Measurements from ENCODE around the gene TRIM47. TPM values are rescaled to one million over a fixed set of nuclear protein-coding genes. Genes with fewer than 3 reads are reported as not detected.

Gene TRIM47
- total and polyA plus RNA-seq, 2 experiments from 2014 or later = 7.2 to 9.9 TPM

GRCh38 chr17:75831032-75831571, 47.3 kb downstream of the TRIM47 start:
- TF ChIP-seq ZNF331 (CRISPR knock-in tag; IDR thresholded peaks at IDR 0.05; ENCODE audit: low read depth) (no peak), ETS1 (IDR thresholded peaks at IDR 0.05) (no peak), CREB1 (CRISPR knock-in tag; IDR thresholded peaks at IDR 0.05; ENCODE audit: low read depth) (no peak), ZNF114 (CRISPR knock-in tag; IDR thresholded peaks at IDR 0.05) (no peak), JUNB (IDR thresholded peaks at IDR 0.05; ENCODE audit: unreplicated experiment) (no peak), EZH2 (IDR thresholded peaks at IDR 0.05; ENCODE audit: low read depth, unreplicated experiment) (no peak), CTCF (conservative IDR thresholded peaks at IDR 0.05; ENCODE audit: low read depth in 2 of 2) (no peak), EZH2phosphoT487 (IDR thresholded peaks at IDR 0.05; ENCODE audit: unreplicated experiment) (no peak), NANOG (IDR thresholded peaks at IDR 0.05; ENCODE audit: borderline replicate concordance) (no peak), ZNF462 (CRISPR knock-in tag; IDR thresholded peaks at IDR 0.05) (no peak), REST (IDR thresholded peaks at IDR 0.05; ENCODE audit: unreplicated experiment) (no peak)
- Histone ChIP-seq H3K4me2 (peak overlapping the region; percentile 75), H4K20me1 (replicated peaks; ENCODE audit: insufficient read depth) (no peaks in the 10 kb centered on the region), H3K27ac (ENCODE audit: low read depth) (peak overlapping the region; percentile 78; the same call in 1 of the 2 replicates), H3K36me3 (ENCODE audit: insufficient read depth) (no peaks in the 10 kb centered on the region), H3K79me2 (replicated peaks; ENCODE audit: insufficient read depth) (no peaks in the 10 kb centered on the region), H3K27me3 (ENCODE audit: insufficient read depth) (no peaks in the 10 kb centered on the region), H3K9me2 (ENCODE audit: insufficient read depth) (no peaks in the 10 kb centered on the region), H2AFZ (peak overlapping the region; percentile 74; the same call in 1 of the 2 replicates), H3K4me3 (peak overlapping the region; percentile 45), H3F3A (replicated peaks; ENCODE audit: low read depth) (peaks cover 38% of the 10 kb centered on the region), H3K4me1 (ENCODE audit: insufficient read depth) (peaks cover 48% of the 10 kb centered on the region)
- DNase-seq (ENCODE audit: low spot score) (peak; percentile 54), ATAC-seq (peak; percentile 4)
- 0 out of 3 replicates have a peak, but pooled peaks cover 3% of the 10 kb centered on the region for H3K9me3 Mint-ChIP-seq
- H3K27ac Mint-ChIP-seq = peak overlapping the region; percentile 27; the same call in 1 of the 2 replicates
- H3K27me3 Mint-ChIP-seq (ENCODE audit: insufficient read depth, low read depth, poor library complexity) = peaks cover 10% of the 10 kb centered on the region
- no peak overlapping the region for H3K4me3 Mint-ChIP-seq
- peaks cover 46% of the 10 kb centered on the region for H3K4me1 Mint-ChIP-seq
- peaks cover 3% of the 10 kb centered on the region; the same call in 1 of the 3 replicates for H3K36me3 Mint-ChIP-seq (ENCODE audit: low read depth)

All from GM23338 (cell line).